Neuronal stem cell (in vitro differentiated cells): Measurements from ENCODE around the gene STAG1.

Experiments
- DNase-seq: peaks from one replicate; pipeline ENCODE4 v3.0.0-alpha.2; 2013; ENCODE audit warnings: low spot score
- H2AFZ ChIP-seq: one replicate; pipeline ENCODE4 v1.6.1; 2013; ENCODE audit warnings: mild to moderate bottlenecking, low read length, inconsistent platforms
- H2AK5ac ChIP-seq: 2 replicates; pipeline ENCODE4 v1.6.1; 2013; ENCODE audit warnings: low read depth, mild to moderate bottlenecking, inconsistent platforms, low read length, moderate library complexity, mixed read lengths
- H2BK120ac ChIP-seq: 2 replicates; pipeline ENCODE4 v1.6.1; 2013; ENCODE audit warnings: low read depth, mild to moderate bottlenecking, inconsistent platforms, low read length, moderate library complexity, mixed read lengths
- H2BK12ac ChIP-seq: one replicate; pipeline ENCODE4 v1.6.1; 2013; ENCODE audit warnings: low read length, inconsistent platforms
- H2BK15ac ChIP-seq: 2 replicates; pipeline ENCODE4 v1.6.1; 2013; ENCODE audit warnings: mild to moderate bottlenecking, low read length, inconsistent platforms, mixed read lengths
- H2BK5ac ChIP-seq: one replicate; pipeline ENCODE4 v1.6.1; 2013; ENCODE audit warnings: inconsistent platforms, mild to moderate bottlenecking, low read length, moderate library complexity
- H3K14ac ChIP-seq: one replicate; pipeline ENCODE4 v1.6.1; 2013; ENCODE audit warnings: low read length, inconsistent platforms
- H3K18ac ChIP-seq: 2 replicates; pipeline ENCODE4 v1.6.1; 2013; ENCODE audit warnings: low read length, inconsistent platforms
- H3K23ac ChIP-seq: 2 replicates; pipeline ENCODE4 v1.6.1; 2013; ENCODE audit warnings: low read depth, mild to moderate bottlenecking, mixed read lengths, low read length, inconsistent platforms; ENCODE audit not compliant: poor library complexity
- H3K27ac ChIP-seq: replicated peaks from 3 replicates; pipeline ENCODE4 v1.5.1; 2013; ENCODE audit warnings: low read length, inconsistent platforms
- H3K27me3 ChIP-seq, 3 experiments: 2 replicates each; pipeline ENCODE4 v1.6.1; 2013; ENCODE audit warnings: low read length in 3 of 3, mild to moderate bottlenecking in 2 of 3, inconsistent platforms in 1 of 3, low read depth in 1 of 3, mixed read lengths in 1 of 3, moderate library complexity in 1 of 3; ENCODE audit not compliant: control insufficient read depth in 3 of 3, insufficient read depth in 3 of 3
- H3K36me3 ChIP-seq, 2 donors: replicated peaks in 1 of 2; 2 replicates each; pipeline ENCODE4 v1.6.1; 2013; ENCODE audit warnings: low read length in 2 of 2; ENCODE audit not compliant: control insufficient read depth in 2 of 2, insufficient read depth in 2 of 2
- H3K4ac ChIP-seq: 2 replicates; pipeline ENCODE4 v1.6.1; 2013; ENCODE audit warnings: inconsistent platforms, mild to moderate bottlenecking, low read length, moderate library complexity
- H3K4me1 ChIP-seq, 2 donors: 1 replicate in 1 of 2; 2 replicates in 1 of 2; pipeline ENCODE4 v1.6.1; 2013; ENCODE audit warnings: low read length in 2 of 2, low read depth in 1 of 2; ENCODE audit not compliant: control insufficient read depth in 2 of 2, insufficient read depth in 1 of 2
- H3K4me2 ChIP-seq: one replicate; pipeline ENCODE4 v1.6.1; 2013; ENCODE audit warnings: mild to moderate bottlenecking, low read length, inconsistent platforms; ENCODE audit not compliant: insufficient read depth, poor library complexity, severe bottlenecking
- H3K4me3 ChIP-seq, 2 donors: 2 replicates each; pipeline ENCODE4 v1.5.1; 2013; ENCODE audit warnings: low read length in 2 of 2, mild to moderate bottlenecking in 2 of 2, inconsistent platforms in 1 of 2, moderate library complexity in 1 of 2
- H3K79me1 ChIP-seq: one replicate; pipeline ENCODE4 v1.6.1; 2013; ENCODE audit warnings: low read depth, mild to moderate bottlenecking, inconsistent platforms, low read length, moderate library complexity
- H3K9ac ChIP-seq: one replicate; pipeline ENCODE4 v1.6.1; 2013; ENCODE audit warnings: mild to moderate bottlenecking, low read depth, low read length, inconsistent platforms; ENCODE audit not compliant: poor library complexity
- H3K9me3 ChIP-seq, 2 donors: replicated peaks in 1 of 2; 2 replicates each; pipeline versions ENCODE3 to v1.6.1; 2013; ENCODE audit warnings: low read length in 2 of 2, mild to moderate bottlenecking in 2 of 2, inconsistent platforms in 1 of 2, low read depth in 1 of 2, mixed read lengths in 1 of 2, moderate library complexity in 1 of 2; ENCODE audit not compliant: control insufficient read depth in 2 of 2, insufficient read depth in 1 of 2
- H4K8ac ChIP-seq: one replicate; pipeline ENCODE4 v1.6.1; 2013; ENCODE audit warnings: low read depth, mild to moderate bottlenecking, inconsistent platforms, low read length, moderate library complexity
- H4K91ac ChIP-seq: one replicate; pipeline ENCODE4 v1.6.1; 2013; ENCODE audit warnings: low read length, low read depth, mild to moderate bottlenecking, inconsistent platforms; ENCODE audit not compliant: poor library complexity
- WGBS, 2 donors: extraction: QIAGEN DNeasy Blood & Tissue Kit; methylation state at CpG; one replicate each; pipeline ENCODE4 v1.1.7; 2013; ENCODE audit warnings: missing lambda C conversion rate in 2 of 2, mixed read lengths in 1 of 2; ENCODE audit not compliant: insufficient read length in 2 of 2, insufficient replicate concordance in 1 of 2; ENCODE audit errors: extremely low coverage in 2 of 2; 5-methylcytosine and 5-hydroxymethylcytosine counted together

The STAG1 gene

DNA sequence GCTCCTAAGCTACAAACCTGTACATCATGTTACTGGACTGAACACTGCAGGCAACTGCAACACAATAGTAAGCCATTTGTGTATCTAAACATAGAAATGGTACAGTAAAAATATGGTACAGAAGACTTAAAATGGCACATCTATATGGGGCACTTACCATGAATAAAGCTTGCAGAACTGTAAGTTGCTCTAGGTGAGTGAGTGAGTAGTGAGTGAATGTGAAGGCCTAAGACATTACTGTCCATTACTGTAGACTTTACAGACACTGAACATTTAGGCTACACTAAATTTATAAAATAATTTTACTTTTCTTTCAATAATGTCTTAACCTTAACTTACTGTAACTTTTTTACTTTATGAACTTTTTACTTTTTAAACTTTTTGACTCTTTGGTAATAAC is 76.2 kb downstream of the STAG1 start:
- H3K23ac ChIP-seq, result no peak overlapping the region
- peaks cover 1% of the 10 kb centered on the region for H3K79me1 ChIP-seq
- no peak overlapping the region for H3K14ac ChIP-seq
- no peak overlapping the region for H2AK5ac ChIP-seq
- no peak overlapping the region for H2AFZ ChIP-seq
- no peak overlapping the region for H3K4me3 ChIP-seq
- no peaks in the 10 kb centered on the region for H3K4me1 ChIP-seq
- no peak for DNase-seq
- H2BK5ac ChIP-seq, result no peak overlapping the region
- no peak overlapping the region for H2BK120ac ChIP-seq
- H3K4me2 ChIP-seq, result no peak overlapping the region
- no peak overlapping the region for H4K91ac ChIP-seq
- no peak overlapping the region for H3K27ac ChIP-seq
- H4K8ac ChIP-seq, result no peak overlapping the region
- no peak overlapping the region for H2BK15ac ChIP-seq
- H3K4ac ChIP-seq, result no peak overlapping the region
- no peak overlapping the region for H3K9ac ChIP-seq
- no peak overlapping the region for H2BK12ac ChIP-seq
- H3K9me3 ChIP-seq, result no peaks in the 10 kb centered on the region
- no peaks in the 10 kb centered on the region for H3K27me3 ChIP-seq
- H3K18ac ChIP-seq, result no peak overlapping the region
- H3K36me3 ChIP-seq, result peaks cover 2 to 5% of the 10 kb centered on the region in 2 donors

DNA sequence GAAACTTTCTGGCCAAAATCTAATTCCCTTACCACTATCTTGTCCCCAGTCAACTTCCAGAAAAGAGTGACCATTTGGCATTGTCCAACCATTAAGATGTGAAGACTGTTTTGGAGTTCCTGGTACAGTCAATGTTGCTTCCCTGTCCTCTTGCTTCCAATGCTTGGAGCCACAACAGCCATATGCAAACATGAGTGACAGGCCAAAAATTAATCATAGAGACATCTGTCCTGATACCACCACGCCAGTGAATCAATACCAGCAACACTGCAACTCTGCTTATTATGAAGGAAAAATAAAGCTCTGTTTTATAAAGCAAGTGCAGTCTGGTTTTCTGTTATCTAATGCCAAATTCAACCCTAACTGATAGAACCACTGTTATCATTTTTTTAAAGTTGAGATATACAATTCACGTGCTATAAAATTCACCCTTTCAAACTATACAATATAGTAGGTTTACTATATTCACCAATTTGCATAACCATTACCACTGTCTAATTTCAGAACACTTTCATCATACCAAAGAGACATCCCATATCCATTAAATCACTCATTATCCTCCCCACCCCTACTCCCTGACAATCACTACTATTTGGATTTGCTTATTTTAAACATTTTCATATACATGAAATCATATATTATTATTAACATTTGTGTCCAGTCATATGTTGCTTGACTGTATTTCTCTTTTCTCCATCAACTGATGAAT is 76.9 kb downstream of the STAG1 start:
- Histone ChIP-seq H2AK5ac (no peak overlapping the region), H3K14ac (no peak overlapping the region), H3K36me3 (peaks cover 2 to 5% of the 10 kb centered on the region in 2 donors), H2AFZ (no peak overlapping the region), H2BK15ac (no peak overlapping the region), H3K9me3 (no peaks in the 10 kb centered on the region), H4K8ac (no peak overlapping the region), H3K9ac (no peak overlapping the region), H3K79me1 (peaks cover 2% of the 10 kb centered on the region), H3K4me2 (no peak overlapping the region), H3K23ac (no peak overlapping the region), H3K4me1 (no peaks in the 10 kb centered on the region), H3K18ac (no peak overlapping the region), H4K91ac (no peak overlapping the region), H3K4ac (no peak overlapping the region), H2BK5ac (no peak overlapping the region), H2BK12ac (no peak overlapping the region), H3K27me3 (no peaks in the 10 kb centered on the region), H3K4me3 (no peak overlapping the region), H2BK120ac (no peak overlapping the region), H3K27ac (no peak overlapping the region)
- DNase-seq, result no peak
- WGBS, 2 donors, result no CpG with 5 or more reads among the region's 2 CpGs

DNA sequence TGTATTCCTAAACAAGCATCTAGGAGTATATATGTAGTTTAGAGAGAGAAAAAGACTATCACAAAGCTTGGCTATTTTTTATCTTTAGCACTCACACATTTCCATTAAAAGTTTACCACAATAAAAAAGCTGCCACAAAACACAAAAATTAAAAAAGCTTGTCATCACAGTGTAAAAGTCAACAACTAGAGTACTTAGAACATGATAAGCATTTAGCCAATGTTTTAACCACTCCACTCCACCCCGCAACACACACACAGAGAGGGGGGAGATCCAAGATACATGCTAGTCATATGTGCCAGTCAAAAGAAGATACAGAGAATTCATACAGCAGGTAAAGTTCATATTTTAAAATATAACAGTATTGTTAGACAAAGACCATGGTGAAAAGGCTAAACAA is 79.7 kb downstream of the STAG1 start:
- Histone ChIP-seq H3K36me3 (peaks cover 2 to 5% of the 10 kb centered on the region in 2 donors), H2AK5ac (no peak overlapping the region), H4K8ac (no peak overlapping the region), H3K4me3 (no peak overlapping the region), H2BK12ac (no peak overlapping the region), H3K79me1 (peaks cover 2% of the 10 kb centered on the region), H3K23ac (no peak overlapping the region), H3K27ac (no peak overlapping the region), H2BK120ac (no peak overlapping the region), H3K9ac (no peak overlapping the region), H3K4me2 (no peak overlapping the region), H3K27me3 (no peaks in the 10 kb centered on the region), H3K14ac (no peak overlapping the region), H2BK15ac (no peak overlapping the region), H4K91ac (no peak overlapping the region), H3K4ac (no peak overlapping the region), H2BK5ac (no peak overlapping the region), H3K18ac (no peak overlapping the region), H2AFZ (no peak overlapping the region), H3K4me1 (no peaks in the 10 kb centered on the region), H3K9me3 (no peaks in the 10 kb centered on the region)
- WGBS, 2 donors, result no CpG with 5 or more reads among the region's 1 CpG
- no peak for DNase-seq

DNA sequence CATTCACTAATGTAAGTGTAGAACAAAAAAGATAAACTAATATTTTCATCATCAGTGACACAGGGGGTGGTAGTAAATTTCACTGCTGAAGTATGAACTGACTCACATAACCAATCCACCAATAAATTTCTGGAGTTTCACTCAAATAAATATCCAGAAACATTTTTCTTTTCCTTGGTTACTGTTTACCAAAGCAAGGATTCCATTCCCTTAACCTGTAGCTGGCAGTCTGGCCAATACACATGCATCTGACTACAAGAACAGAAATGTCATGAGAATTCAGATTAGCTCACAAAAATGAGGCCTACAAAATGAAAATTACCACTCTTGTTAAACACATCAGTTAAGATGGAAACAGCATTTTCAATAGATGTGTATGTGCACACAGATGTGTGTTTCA is 80.3 kb downstream of the STAG1 start:
- Histone ChIP-seq H3K27me3 (no peaks in the 10 kb centered on the region), H2AK5ac (no peak overlapping the region), H3K9ac (no peak overlapping the region), H3K9me3 (no peaks in the 10 kb centered on the region), H3K79me1 (peaks cover 2% of the 10 kb centered on the region), H3K23ac (no peak overlapping the region), H3K36me3 (peaks cover 2 to 5% of the 10 kb centered on the region in 2 donors), H3K4me3 (no peak overlapping the region), H3K4ac (no peak overlapping the region), H3K27ac (no peak overlapping the region), H3K4me1 (no peaks in the 10 kb centered on the region), H3K4me2 (no peak overlapping the region), H2BK120ac (no peak overlapping the region), H2AFZ (no peak overlapping the region), H2BK5ac (no peak overlapping the region), H2BK15ac (no peak overlapping the region), H3K18ac (no peak overlapping the region), H3K14ac (no peak overlapping the region), H4K8ac (no peak overlapping the region), H2BK12ac (no peak overlapping the region), H4K91ac (no peak overlapping the region)
- DNase-seq, result no peak
